IMR-90 (cell line): Measurements from ENCODE around the gene SPECC1L. TPM values are rescaled to one million over a fixed set of nuclear protein-coding genes. Genes with fewer than 3 reads are reported as not detected.

Experiments
- ATAC-seq: fragments of 200-7000 bp; cut with Tn5 transposase; 2 replicates; pipeline ENCODE4 v1.9.1; 2020; ENCODE audit warnings: low read depth, mild to moderate bottlenecking, moderate library complexity
- BruUV-seq: library from RNA; stranded (reverse); fragments of 400-500 nt; replicated peaks from 2 replicates; lab custom pipeline; 2021; lab: Mats Ljungman, UMichigan
- CTCF ChIA-PET: fragments of 300-600 bp; formaldehyde crosslinking; extraction: SDS; loops from one replicate; lab custom pipeline; 2021; ENCODE audit warnings: antibody characterized with exemption; lab: Yijun Ruan, JAX
- POLR2A ChIA-PET: fragments of 300-600 bp; sonication (Branson Sonifier 250); formaldehyde crosslinking; loops from one replicate; lab custom pipeline; 2022; ENCODE audit warnings: antibody characterized with exemption; ENCODE audit not compliant: unreplicated experiment; lab: Charles Lee
- DNase-seq: peaks from one replicate; pipeline ENCODE4 v3.0.0; 2013
- H2AFZ ChIP-seq: replicated peaks from 2 replicates; pipeline ENCODE3; 2013; ENCODE audit warnings: low read length, mild to moderate bottlenecking; ENCODE audit not compliant: poor library complexity
- H2AK5ac ChIP-seq: 2 replicates; pipeline ENCODE4 v1.6.1; 2013; ENCODE audit warnings: low read depth, low read length, inconsistent platforms
- H2AK9ac ChIP-seq: replicated peaks from 2 replicates; pipeline ENCODE3; 2013; ENCODE audit warnings: mild to moderate bottlenecking, low read depth, low read length, moderate library complexity; ENCODE audit not compliant: poor library complexity
- H2BK120ac ChIP-seq: 2 replicates; pipeline ENCODE4 v1.6.1; 2013; ENCODE audit warnings: low read depth, low read length, inconsistent platforms
- H2BK15ac ChIP-seq: 3 replicates; pipeline ENCODE4 v1.6.1; 2013; ENCODE audit warnings: low read depth, low read length, inconsistent platforms
- H2BK20ac ChIP-seq: 2 replicates; pipeline ENCODE4 v1.6.1; 2013; ENCODE audit warnings: low read depth, mild to moderate bottlenecking, inconsistent platforms, low read length, moderate library complexity
- H2BK5ac ChIP-seq: 2 replicates; pipeline ENCODE4 v1.6.1; 2013; ENCODE audit warnings: mild to moderate bottlenecking, low read depth, low read length, inconsistent platforms; ENCODE audit not compliant: poor library complexity, severe bottlenecking
- H3K14ac ChIP-seq: replicated peaks from 2 replicates; pipeline ENCODE4 v1.6.1; 2013; ENCODE audit warnings: low read depth, low read length, inconsistent platforms
- H3K18ac ChIP-seq: 2 replicates; pipeline ENCODE4 v1.6.1; 2013; ENCODE audit warnings: low read depth, low read length, control low read depth
- H3K23ac ChIP-seq: 2 replicates; pipeline ENCODE4 v1.6.1; 2013; ENCODE audit warnings: low read depth, low read length, inconsistent platforms
- H3K27ac ChIP-seq: 2 replicates; pipeline ENCODE4 v1.5.1; 2013; ENCODE audit warnings: mild to moderate bottlenecking, control low read depth, low read length; ENCODE audit not compliant: insufficient read depth
- H3K27me3 ChIP-seq: 2 replicates; pipeline ENCODE4 v1.6.1; 2013; ENCODE audit warnings: low read length; ENCODE audit not compliant: control insufficient read depth, insufficient read depth
- H3K36me3 ChIP-seq: 2 replicates; pipeline ENCODE4 v1.6.1; 2013; ENCODE audit warnings: low read length, mixed read lengths; ENCODE audit not compliant: control insufficient read depth, insufficient read depth
- H3K4ac ChIP-seq: 2 replicates; pipeline ENCODE4 v1.6.1; 2013; ENCODE audit warnings: low read depth, low read length, inconsistent platforms
- H3K4me1 ChIP-seq: 2 replicates; pipeline ENCODE4 v1.6.1; 2013; ENCODE audit warnings: low read length, mixed read lengths; ENCODE audit not compliant: control insufficient read depth, insufficient read depth
- H3K4me2 ChIP-seq: 2 replicates; pipeline ENCODE4 v1.6.1; 2013; ENCODE audit warnings: low read depth, mild to moderate bottlenecking, control low read depth, low read length, moderate library complexity
- H3K4me3 ChIP-seq: 2 replicates; pipeline ENCODE4 v1.5.1; 2013; ENCODE audit warnings: low read depth, mild to moderate bottlenecking, control low read depth, low read length, moderate library complexity; ENCODE audit not compliant: insufficient read depth
- H3K56ac ChIP-seq: 2 replicates; pipeline ENCODE4 v1.6.1; 2013; ENCODE audit warnings: low read length, inconsistent platforms; ENCODE audit not compliant: insufficient read depth; ENCODE audit errors: extremely low read depth
- H3K79me1 ChIP-seq, 2 experiments: 2 replicates each; pipeline ENCODE4 v1.6.1; 2013; ENCODE audit warnings: low read length in 2 of 2, inconsistent platforms in 1 of 2, low read depth in 1 of 2
- H3K9ac ChIP-seq: 2 replicates; pipeline ENCODE4 v1.6.1; 2013; ENCODE audit warnings: low read depth, low read length, control low read depth
- H3K9me1 ChIP-seq: 2 replicates; pipeline ENCODE4 v1.6.1; 2013; ENCODE audit warnings: low read length, inconsistent platforms; ENCODE audit not compliant: insufficient read depth
- H3K9me3 ChIP-seq: 2 replicates; pipeline ENCODE4 v1.6.1; 2013; ENCODE audit warnings: low read length; ENCODE audit not compliant: control insufficient read depth, insufficient read depth
- H4K20me1 ChIP-seq: 2 replicates; pipeline ENCODE4 v1.6.1; 2013; ENCODE audit warnings: low read length, inconsistent platforms; ENCODE audit not compliant: insufficient read depth
- H4K5ac ChIP-seq: 2 replicates; pipeline ENCODE4 v1.6.1; 2013; ENCODE audit warnings: mild to moderate bottlenecking, low read depth, low read length, control low read depth
- H4K8ac ChIP-seq, 2 experiments: 2 replicates each; pipeline ENCODE4 v1.6.1; 2013; ENCODE audit warnings: low read depth in 2 of 2, low read length in 2 of 2, control low read depth in 1 of 2, inconsistent platforms in 1 of 2
- H4K91ac ChIP-seq: 2 replicates; pipeline ENCODE4 v1.6.1; 2013; ENCODE audit warnings: low read depth, low read length, inconsistent platforms; ENCODE audit not compliant: insufficient read depth
- BHLHE40 ChIP-seq: fragments of 150-350 bp; IDR thresholded peaks from 2 replicates; pipeline ENCODE4 v1.6.1; 2016; ENCODE audit warnings: mild to moderate bottlenecking, low read depth, low read length
- CEBPB ChIP-seq: IDR thresholded peaks from 2 replicates; pipeline ENCODE4 v1.6.1; 2012; ENCODE audit warnings: low read depth, low read length, improper control_type of control experiment
- CHD1 ChIP-seq: IDR thresholded peaks from 2 replicates; pipeline ENCODE4 v1.6.1; 2012; ENCODE audit warnings: low read depth, low read length, improper control_type of control experiment
- CTCF ChIP-seq: conservative IDR thresholded peaks from 2 replicates; pipeline ENCODE4 v1.5.1; 2012; ENCODE audit warnings: mild to moderate bottlenecking, low read depth, low read length, improper control_type of control experiment
- ELK1 ChIP-seq: fragments of 150-350 bp; IDR thresholded peaks from 2 replicates; pipeline ENCODE4 v1.6.1; 2016; ENCODE audit warnings: low read depth, mild to moderate bottlenecking, low read length, moderate library complexity, borderline replicate concordance
- FOS ChIP-seq: fragments of 150-350 bp; IDR thresholded peaks from 2 replicates; pipeline ENCODE4 v1.6.1; 2016; ENCODE audit warnings: low read depth, low read length
- MAFK ChIP-seq: IDR thresholded peaks from 2 replicates; pipeline ENCODE4 v1.6.1; 2012; ENCODE audit warnings: low read depth, low read length, improper control_type of control experiment
- MAZ ChIP-seq: IDR thresholded peaks from 2 replicates; pipeline ENCODE4 v1.6.1; 2012; ENCODE audit warnings: low read depth, mild to moderate bottlenecking, low read length, improper control_type of control experiment, moderate library complexity, borderline replicate concordance
- MXI1 ChIP-seq: IDR thresholded peaks from 2 replicates; pipeline ENCODE4 v1.6.1; 2012; ENCODE audit warnings: low read depth, mild to moderate bottlenecking, low read length, moderate library complexity, borderline replicate concordance
- NFE2L2 ChIP-seq: fragments of 150-350 bp; IDR thresholded peaks from 2 replicates; pipeline ENCODE4 v1.6.1; 2016; ENCODE audit warnings: low read depth, mild to moderate bottlenecking, low read length
- POLR2A ChIP-seq: IDR thresholded peaks from 2 replicates; pipeline ENCODE4 v1.6.1; 2012; ENCODE audit warnings: mild to moderate bottlenecking, low read depth, low read length
- RAD21 ChIP-seq: IDR thresholded peaks from 2 replicates; pipeline ENCODE4 v1.6.1; 2012; ENCODE audit warnings: low read length, improper control_type of control experiment
- RCOR1 ChIP-seq: IDR thresholded peaks from 2 replicates; pipeline ENCODE4 v1.6.1; 2012; ENCODE audit warnings: mild to moderate bottlenecking, low read length, improper control_type of control experiment; ENCODE audit not compliant: insufficient replicate concordance
- RFX5 ChIP-seq: IDR thresholded peaks from 2 replicates; pipeline ENCODE4 v1.8.0; 2012; ENCODE audit warnings: low read depth, mild to moderate bottlenecking, low read length, moderate library complexity
- SMC3 ChIP-seq: fragments of 150-350 bp; IDR thresholded peaks from 2 replicates; pipeline ENCODE4 v1.6.1; 2016; ENCODE audit warnings: low read depth, mild to moderate bottlenecking, antibody characterized with exemption, low read length, moderate library complexity
- USF2 ChIP-seq: fragments of 150-350 bp; IDR thresholded peaks from 2 replicates; pipeline ENCODE4 v1.6.1; 2017; ENCODE audit warnings: mild to moderate bottlenecking, antibody characterized with exemption, low read length, low read depth
- WGBS, 2 experiments: methylation state at CpG; one replicate each; pipeline versions ENCODE4 v1.1.5 to v1.1.7; 2013; ENCODE audit warnings: missing lambda C conversion rate in 2 of 2; ENCODE audit not compliant: insufficient read length in 1 of 2; ENCODE audit errors: extremely low coverage in 2 of 2; 5-methylcytosine and 5-hydroxymethylcytosine counted together
- dilution Hi-C: fragments of 300-500 bp; cut with HindIII; formaldehyde crosslinking; loops from one replicate; pipeline ENCODE4 v1.14.3; 2018; ENCODE audit warnings: low sequenced_read_pairs; ENCODE audit not compliant: unreplicated experiment
- in situ Hi-C: fragments of 300-500 bp; cut with MboI; formaldehyde crosslinking; loops from 3 replicates; pipeline ENCODE4 v1.14.3; 2019; ENCODE audit warnings: low sequenced_read_pairs, inconsistent platforms, mixed read lengths
- intact Hi-C: fragments of 100-400 bp; cut with micrococcal nuclease; formaldehyde crosslinking; loops from 2 replicates; pipeline ENCODE4 v1.10.0; 2022
- polyA plus RNA-seq, 3 experiments: library from polyadenylated mRNA; depleted of rRNA; stranded (reverse); fragments of >200 nt; gene quantifications; 2 replicates each; pipeline ENCODE4 v1.2.3, GENCODE V29; 2012; ENCODE audit warnings: low replicate concordance in 1 of 3
- total RNA-seq: library from RNA; depleted of rRNA; stranded (reverse); fragments of >200 nt; gene quantifications from 2 replicates; pipeline ENCODE4 v1.2.3, GENCODE V29; 2012

Gene SPECC1L
- total and polyA plus RNA-seq, 2 of the 4 experiments (the other 2 are of a cell fraction): 18.7 to 44.1 TPM

GRCh38 chr22:24463071-24463760, 192.6 kb downstream of the SPECC1L start:
- no peak overlapping the region for H2BK5ac ChIP-seq
- no peak overlapping the region for H3K4me3 ChIP-seq
- H3K4me1 ChIP-seq: peaks cover 19% of the 10 kb centered on the region
- POLR2A ChIA-PET: no interaction called here
- TF ChIP-seq NFE2L2: no peak
- TF ChIP-seq CTCF: no peak
- TF ChIP-seq ELK1: no peak
- TF ChIP-seq MAFK: no peak
- no peak for TF ChIP-seq RAD21
- no peak for TF ChIP-seq CHD1
- no peak for TF ChIP-seq RCOR1
- TF ChIP-seq RFX5: no peak
- TF ChIP-seq BHLHE40: no peak
- no peak for TF ChIP-seq FOS
- no peak for TF ChIP-seq CEBPB
- no peak for TF ChIP-seq SMC3
- no peak for TF ChIP-seq USF2
- no peak for TF ChIP-seq MAZ
- no peak for TF ChIP-seq POLR2A
- no peak for TF ChIP-seq MXI1
- no peak overlapping the region for H2BK15ac ChIP-seq
- WGBS, 2 experiments: no CpG with 5 or more reads among the region's 6 CpGs
- H2BK120ac ChIP-seq: no peak overlapping the region
- intact Hi-C loops (no loop called here), dilution Hi-C loops (no loop called here), in situ Hi-C loops (no loop called here)
- no TSS peak for BruUV-seq
- H3K4ac ChIP-seq: no peak overlapping the region
- H3K9ac ChIP-seq: no peak overlapping the region
- no peak for DNase-seq
- H4K91ac ChIP-seq: no peak overlapping the region
- no peaks in the 10 kb centered on the region for H3K79me1 ChIP-seq
- no peak overlapping the region for H4K5ac ChIP-seq
- no peak overlapping the region for H3K18ac ChIP-seq
- no peak overlapping the region for H3K56ac ChIP-seq
- no peak overlapping the region for H4K8ac ChIP-seq
- H2BK20ac ChIP-seq: no peak overlapping the region
- no peak overlapping the region for H3K23ac ChIP-seq
- peak overlapping the region; percentile 44 for H2AK9ac ChIP-seq
- no peak for ATAC-seq
- peaks cover 10% of the 10 kb centered on the region for H3K9me1 ChIP-seq
- H3K27me3 ChIP-seq: no peaks in the 10 kb centered on the region
- H3K36me3 ChIP-seq: no peaks in the 10 kb centered on the region
- H3K9me3 ChIP-seq: no peaks in the 10 kb centered on the region
- CTCF ChIA-PET: no interaction called here
- no peaks in the 10 kb centered on the region for H4K20me1 ChIP-seq
- no peak overlapping the region for H2AFZ ChIP-seq
- H2AK5ac ChIP-seq: peak overlapping the region; percentile 54; the same call in 1 of the 2 replicates
- no peak overlapping the region for H3K14ac ChIP-seq
- no peak overlapping the region for H3K4me2 ChIP-seq
- no peak overlapping the region for H3K27ac ChIP-seq
